Measurements from ENCODE around the gene VAV2.

DNA sequence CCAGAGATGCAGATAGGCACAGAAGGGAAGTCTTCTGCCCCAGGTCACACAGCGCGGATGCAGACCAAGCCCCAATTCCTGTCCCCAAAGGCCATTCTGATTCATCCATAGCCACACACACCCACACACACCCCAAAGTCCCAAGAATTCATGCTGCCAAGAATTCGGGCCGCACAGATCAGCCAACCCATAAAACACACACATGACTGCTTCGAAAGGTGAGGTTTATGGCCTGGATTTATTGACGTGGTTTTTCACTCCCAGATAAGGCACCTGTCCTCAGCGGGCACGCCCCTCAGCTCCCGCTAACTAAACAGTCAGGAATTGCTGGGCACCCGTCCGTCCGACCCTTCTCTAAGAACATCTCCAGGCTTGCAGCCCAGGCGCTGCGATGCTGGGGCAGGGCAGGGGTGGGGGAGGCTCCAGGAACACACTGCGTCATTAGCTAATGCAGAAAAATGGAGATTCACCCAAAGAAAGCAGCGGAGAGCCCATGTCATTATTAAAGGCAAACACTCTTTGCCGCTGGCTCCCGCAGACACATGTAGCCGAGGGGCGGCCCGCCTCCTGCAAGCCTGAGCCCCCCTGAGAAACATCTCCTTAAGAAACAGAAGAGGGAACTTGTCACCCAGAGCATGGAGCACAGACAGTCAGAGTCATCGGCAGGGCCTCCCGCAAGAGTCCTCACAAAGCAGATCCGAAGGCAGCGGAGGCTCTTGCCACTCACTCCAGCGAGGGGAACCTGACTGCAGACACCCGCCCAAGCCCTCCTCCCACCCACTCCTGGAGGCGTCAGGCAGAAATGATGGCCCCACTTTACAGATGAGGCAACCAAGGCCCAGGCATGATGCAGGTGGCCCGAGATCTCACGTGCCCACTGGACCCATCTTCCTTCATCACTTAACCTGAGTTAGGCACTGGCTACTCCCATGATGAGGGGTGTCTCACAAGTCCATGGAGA is 19.9 kb downstream of the VAV2 start:
- TF ChIP-seq, protein P1, sequence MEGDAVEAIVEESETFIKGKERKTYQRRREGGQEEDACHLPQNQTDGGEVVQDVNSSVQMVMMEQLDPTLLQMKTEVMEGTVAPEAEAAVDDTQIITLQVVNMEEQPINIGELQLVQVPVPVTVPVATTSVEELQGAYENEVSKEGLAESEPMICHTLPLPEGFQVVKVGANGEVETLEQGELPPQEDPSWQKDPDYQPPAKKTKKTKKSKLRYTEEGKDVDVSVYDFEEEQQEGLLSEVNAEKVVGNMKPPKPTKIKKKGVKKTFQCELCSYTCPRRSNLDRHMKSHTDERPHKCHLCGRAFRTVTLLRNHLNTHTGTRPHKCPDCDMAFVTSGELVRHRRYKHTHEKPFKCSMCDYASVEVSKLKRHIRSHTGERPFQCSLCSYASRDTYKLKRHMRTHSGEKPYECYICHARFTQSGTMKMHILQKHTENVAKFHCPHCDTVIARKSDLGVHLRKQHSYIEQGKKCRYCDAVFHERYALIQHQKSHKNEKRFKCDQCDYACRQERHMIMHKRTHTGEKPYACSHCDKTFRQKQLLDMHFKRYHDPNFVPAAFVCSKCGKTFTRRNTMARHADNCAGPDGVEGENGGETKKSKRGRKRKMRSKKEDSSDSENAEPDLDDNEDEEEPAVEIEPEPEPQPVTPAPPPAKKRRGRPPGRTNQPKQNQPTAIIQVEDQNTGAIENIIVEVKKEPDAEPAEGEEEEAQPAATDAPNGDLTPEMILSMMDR (IDR thresholded peaks at IDR 0.05; ENCODE audit: low read depth, low read length, missing input control) = no peak
- no peak for TF ChIP-seq NR2F2 (IDR thresholded peaks at IDR 0.05)
- peak in 1 of 2 donors; percentile 13 for TF ChIP-seq RAD21 (IDR thresholded peaks at IDR 0.05)
- TF ChIP-seq, protein P2, sequence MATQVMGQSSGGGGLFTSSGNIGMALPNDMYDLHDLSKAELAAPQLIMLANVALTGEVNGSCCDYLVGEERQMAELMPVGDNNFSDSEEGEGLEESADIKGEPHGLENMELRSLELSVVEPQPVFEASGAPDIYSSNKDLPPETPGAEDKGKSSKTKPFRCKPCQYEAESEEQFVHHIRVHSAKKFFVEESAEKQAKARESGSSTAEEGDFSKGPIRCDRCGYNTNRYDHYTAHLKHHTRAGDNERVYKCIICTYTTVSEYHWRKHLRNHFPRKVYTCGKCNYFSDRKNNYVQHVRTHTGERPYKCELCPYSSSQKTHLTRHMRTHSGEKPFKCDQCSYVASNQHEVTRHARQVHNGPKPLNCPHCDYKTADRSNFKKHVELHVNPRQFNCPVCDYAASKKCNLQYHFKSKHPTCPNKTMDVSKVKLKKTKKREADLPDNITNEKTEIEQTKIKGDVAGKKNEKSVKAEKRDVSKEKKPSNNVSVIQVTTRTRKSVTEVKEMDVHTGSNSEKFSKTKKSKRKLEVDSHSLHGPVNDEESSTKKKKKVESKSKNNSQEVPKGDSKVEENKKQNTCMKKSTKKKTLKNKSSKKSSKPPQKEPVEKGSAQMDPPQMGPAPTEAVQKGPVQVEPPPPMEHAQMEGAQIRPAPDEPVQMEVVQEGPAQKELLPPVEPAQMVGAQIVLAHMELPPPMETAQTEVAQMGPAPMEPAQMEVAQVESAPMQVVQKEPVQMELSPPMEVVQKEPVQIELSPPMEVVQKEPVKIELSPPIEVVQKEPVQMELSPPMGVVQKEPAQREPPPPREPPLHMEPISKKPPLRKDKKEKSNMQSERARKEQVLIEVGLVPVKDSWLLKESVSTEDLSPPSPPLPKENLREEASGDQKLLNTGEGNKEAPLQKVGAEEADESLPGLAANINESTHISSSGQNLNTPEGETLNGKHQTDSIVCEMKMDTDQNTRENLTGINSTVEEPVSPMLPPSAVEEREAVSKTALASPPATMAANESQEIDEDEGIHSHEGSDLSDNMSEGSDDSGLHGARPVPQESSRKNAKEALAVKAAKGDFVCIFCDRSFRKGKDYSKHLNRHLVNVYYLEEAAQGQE (IDR thresholded peaks at IDR 0.05) = no peak
- TF ChIP-seq, protein P3, sequence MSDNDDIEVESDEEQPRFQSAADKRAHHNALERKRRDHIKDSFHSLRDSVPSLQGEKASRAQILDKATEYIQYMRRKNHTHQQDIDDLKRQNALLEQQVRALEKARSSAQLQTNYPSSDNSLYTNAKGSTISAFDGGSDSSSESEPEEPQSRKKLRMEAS (IDR thresholded peaks at IDR 0.05) = peak; percentile 23
- no peak for TF ChIP-seq TAF1 (conservative IDR thresholded peaks at IDR 0.05)
- TF ChIP-seq YY1 (IDR thresholded peaks at IDR 0.05) = no peak
- TF ChIP-seq FOXA1 (IDR thresholded peaks at IDR 0.05) = no peak
- no peak for TF ChIP-seq GABPA (IDR thresholded peaks at IDR 0.05 in 1 of 2, conservative IDR thresholded peaks at IDR 0.05 in 1 of 2)
